MV-4-11 (cell line): Measurements from ENCODE around the gene TBC1D1.

Source experiments
- DNase-seq: peaks from one replicate; lab custom pipeline; 2025; lab: John Stamatoyannopoulos, UW

Gene TBC1D1, protein sequence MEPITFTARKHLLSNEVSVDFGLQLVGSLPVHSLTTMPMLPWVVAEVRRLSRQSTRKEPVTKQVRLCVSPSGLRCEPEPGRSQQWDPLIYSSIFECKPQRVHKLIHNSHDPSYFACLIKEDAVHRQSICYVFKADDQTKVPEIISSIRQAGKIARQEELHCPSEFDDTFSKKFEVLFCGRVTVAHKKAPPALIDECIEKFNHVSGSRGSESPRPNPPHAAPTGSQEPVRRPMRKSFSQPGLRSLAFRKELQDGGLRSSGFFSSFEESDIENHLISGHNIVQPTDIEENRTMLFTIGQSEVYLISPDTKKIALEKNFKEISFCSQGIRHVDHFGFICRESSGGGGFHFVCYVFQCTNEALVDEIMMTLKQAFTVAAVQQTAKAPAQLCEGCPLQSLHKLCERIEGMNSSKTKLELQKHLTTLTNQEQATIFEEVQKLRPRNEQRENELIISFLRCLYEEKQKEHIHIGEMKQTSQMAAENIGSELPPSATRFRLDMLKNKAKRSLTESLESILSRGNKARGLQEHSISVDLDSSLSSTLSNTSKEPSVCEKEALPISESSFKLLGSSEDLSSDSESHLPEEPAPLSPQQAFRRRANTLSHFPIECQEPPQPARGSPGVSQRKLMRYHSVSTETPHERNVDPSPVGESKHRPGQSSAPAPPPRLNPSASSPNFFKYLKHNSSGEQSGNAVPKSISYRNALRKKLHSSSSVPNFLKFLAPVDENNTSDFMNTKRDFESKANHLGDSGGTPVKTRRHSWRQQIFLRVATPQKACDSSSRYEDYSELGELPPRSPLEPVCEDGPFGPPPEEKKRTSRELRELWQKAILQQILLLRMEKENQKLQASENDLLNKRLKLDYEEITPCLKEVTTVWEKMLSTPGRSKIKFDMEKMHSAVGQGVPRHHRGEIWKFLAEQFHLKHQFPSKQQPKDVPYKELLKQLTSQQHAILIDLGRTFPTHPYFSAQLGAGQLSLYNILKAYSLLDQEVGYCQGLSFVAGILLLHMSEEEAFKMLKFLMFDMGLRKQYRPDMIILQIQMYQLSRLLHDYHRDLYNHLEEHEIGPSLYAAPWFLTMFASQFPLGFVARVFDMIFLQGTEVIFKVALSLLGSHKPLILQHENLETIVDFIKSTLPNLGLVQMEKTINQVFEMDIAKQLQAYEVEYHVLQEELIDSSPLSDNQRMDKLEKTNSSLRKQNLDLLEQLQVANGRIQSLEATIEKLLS (N-terminal part only)

GRCh38 chr4:37890801-37891259, at the start of gene TBC1D1:
Gene TBC1D1 (plus strand): TSS chr4:37891084. CDS start chr4:37902096, 11,012 bp downstream.
- DNase-seq, result no peak

GRCh38 chr4:37844204-37844603, 46.7 kb upstream of the TBC1D1 start:
- DNase-seq, result no peak

GRCh38 chr4:37845201-37845600, 45.7 kb upstream of the TBC1D1 start:
- DNase-seq, result no peak

DNA sequence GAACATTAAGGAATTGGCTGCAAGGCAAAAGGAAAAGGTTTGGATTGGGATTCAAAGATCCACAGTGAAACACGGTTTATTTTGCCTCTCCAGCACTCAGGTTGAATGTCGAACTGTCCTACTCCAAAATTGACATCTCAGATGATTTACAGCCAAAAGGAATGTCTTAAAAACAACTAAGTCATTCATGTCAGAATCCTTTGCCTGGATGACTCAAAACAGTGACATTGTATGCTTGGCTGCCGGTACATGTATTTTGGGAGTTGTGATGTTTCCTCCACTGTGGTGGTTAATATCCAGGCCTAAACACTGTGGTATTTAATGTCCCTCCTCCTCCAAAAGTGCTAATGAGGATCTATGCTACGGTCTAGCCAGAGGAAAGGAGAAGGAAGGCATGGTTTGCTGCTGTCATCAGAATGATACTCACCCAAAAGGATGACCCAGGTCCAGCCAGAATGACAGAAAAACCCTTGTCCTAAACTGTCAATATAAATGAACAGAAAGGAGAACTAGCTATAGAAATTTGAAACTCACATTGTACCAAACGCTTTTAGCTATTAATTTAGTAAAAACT, 43.5 kb upstream of the TBC1D1 start:
- no peak for DNase-seq

DNA sequence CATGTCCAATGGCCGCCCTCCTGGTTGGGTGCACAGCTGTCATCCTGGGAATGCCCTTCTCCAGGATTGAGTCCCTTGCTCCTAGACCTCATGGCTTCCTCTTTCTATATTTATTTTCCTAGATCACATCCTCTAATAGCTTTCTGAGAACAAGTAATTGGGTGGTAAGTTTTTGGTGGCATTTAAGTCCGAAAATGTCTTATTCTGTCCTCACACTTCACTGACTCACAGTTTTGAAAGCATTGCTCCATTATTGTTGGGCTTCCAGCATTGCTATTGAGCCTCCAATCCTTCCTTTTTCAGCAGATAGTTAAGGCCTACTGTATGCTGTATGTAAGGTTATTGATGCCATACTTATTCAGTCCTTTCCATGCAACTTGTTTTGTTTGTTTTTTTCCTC, 38.5 kb upstream of the TBC1D1 start:
- peak; percentile 61 for DNase-seq

DNA sequence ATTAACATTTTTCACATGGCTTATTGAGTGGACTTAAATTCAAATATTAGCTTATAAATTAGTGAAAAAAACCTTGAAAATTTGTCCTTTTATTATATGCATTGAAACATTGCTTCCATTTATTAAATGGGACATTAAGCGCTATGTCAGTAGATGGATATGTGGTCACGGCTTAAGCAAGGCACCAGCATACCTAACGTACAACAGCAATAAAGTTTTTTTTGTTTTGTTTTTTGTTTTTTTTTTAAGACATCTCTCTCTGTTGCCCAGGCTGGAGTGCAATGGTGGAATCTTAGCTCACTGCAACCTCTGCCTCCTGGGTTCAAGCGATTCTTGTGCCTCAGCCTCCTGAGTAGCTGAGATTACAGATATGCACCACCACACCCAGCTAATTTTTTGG, 32.8 kb upstream of the TBC1D1 start:
- DNase-seq, result no peak

DNA sequence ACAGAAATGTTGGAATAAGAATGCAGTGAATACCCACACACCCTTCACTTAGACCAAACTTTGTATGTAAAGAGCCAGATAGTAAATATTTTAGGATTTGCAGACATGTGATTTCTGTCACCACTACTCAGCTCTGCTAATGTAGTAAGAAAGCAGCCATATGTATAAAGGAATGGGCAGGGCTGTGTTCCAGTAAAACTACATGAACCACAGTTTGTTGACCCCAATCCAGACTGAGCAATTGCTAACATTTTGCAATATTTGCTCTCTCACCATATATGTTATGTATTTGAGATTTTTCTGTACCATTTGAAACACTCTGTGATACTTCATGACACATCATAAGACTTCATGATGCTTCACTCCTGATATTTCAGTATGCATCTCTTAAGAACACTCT, 32.0 kb upstream of the TBC1D1 start:
- DNase-seq, result no peak

- no peak for DNase-seq
These were observed 30.6 kb upstream of the TBC1D1 start for GRCh38 chr4:37860266-37860665.

GRCh38 chr4:37862961-37863360, 27.9 kb upstream of the TBC1D1 start:
- no peak for DNase-seq

DNA sequence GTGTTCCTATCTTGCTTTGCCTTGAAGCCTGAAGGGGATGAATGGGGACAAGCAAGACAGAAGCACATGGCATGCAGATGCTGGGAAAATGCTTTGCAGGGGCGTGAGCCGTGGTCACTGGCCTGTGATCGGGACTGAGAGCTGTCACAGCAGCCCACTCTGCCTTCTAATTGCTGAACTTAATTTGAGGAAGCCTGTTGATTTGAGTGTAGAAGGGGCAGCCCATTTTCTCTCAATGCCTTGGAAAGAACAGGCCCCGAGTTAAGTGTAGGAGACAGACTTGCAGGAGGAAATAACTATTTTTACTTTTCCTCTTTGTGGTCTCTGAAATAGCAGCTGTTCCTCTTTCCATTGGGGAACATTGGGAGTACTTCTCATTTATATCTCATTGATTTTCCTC, 26.1 kb upstream of the TBC1D1 start:
- DNase-seq, result peak; percentile 90

DNA sequence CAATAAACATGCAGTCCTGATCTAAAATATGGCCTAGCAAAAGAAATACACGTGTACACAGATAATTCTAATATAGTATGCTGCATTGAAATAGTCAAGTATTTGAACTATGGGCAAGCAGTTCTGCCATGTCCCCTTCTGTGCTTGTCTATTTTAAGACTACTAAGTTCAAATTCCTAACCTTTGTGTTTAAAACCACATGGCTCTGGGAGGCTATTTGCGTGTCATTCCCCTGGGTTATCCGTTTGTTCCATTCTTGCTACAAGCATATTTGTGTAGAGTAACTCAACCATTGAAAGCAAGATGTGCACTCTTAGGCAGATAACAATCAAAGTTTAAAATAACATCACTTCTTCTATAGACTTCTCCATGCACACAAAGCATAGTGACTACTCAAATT, 25.4 kb upstream of the TBC1D1 start:
- peak; percentile 45 for DNase-seq

DNA sequence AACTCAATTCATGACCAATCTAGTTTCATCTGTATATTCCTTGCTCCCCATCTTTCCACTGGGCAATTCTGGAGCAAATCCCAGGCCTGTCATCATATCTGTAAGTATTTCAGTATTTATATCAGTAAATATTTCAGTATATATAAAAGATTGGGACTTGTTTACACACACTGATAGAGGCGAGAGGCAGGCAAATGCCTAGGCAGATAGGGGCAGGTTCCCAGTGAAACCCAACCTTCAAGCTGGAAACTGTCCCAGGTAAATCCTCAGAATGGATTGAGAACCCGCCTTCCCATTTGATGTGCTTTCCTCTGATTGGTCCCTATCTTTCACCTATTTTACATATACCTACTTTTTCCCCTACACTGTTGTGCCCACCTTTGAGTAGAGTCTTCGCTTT, 23.8 kb upstream of the TBC1D1 start:
- no peak for DNase-seq

- no peak for DNase-seq
These were observed 22.6 kb upstream of the TBC1D1 start for GRCh38 chr4:37868238-37868637.

DNA sequence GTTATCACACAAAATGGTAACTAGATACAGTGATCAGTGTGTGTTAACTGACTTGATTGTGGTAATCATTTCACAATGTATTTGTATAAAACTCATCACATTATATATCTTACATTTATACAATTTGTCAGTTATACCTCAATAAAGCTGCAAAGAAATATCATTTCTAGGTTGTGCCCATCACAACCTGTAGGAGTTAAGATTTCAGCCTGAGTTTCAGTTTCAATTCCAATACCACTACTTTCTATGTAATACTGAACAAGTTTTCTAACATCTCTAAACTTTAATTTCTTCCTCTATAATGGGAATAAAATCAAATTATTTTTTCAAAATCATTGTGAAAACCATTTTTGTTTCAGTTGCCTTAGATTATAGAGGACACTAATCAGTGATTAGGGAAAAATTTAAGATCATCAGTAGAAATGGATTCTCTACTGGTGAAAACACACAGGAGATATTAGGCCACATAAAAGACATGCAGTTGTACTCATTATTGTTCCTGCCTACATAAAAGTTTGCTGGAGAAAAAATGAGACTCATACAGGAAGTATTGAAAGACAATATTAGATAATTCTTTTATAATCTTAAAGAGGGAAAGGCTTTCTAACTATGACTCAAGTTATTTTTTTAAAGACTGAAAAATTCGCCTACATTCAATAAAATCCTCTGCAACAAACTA, 18.4 kb upstream of the TBC1D1 start:
- DNase-seq, result no peak

- peak; percentile 59 for DNase-seq
These were observed 17.5 kb upstream of the TBC1D1 start for GRCh38 chr4:37873386-37873785.

DNA sequence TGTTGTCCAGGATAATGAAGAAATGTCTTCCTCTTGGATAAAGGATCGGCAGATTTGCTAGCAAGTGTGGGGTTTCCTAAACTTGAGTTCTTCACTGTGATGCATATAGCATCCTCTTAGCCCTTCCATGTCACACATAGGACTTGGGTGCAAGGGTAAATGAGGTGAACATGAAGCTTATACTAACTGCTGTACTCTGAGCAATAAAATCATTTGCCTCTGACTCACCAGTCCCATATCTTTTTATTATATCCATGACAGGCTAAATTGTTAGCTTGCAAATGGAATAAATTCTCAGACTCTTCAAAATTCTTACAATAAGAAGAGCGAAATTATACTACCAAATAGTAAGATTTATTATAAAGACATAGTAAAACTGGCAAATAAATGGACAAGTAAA, 14.7 kb upstream of the TBC1D1 start:
- DNase-seq, result no peak

DNA sequence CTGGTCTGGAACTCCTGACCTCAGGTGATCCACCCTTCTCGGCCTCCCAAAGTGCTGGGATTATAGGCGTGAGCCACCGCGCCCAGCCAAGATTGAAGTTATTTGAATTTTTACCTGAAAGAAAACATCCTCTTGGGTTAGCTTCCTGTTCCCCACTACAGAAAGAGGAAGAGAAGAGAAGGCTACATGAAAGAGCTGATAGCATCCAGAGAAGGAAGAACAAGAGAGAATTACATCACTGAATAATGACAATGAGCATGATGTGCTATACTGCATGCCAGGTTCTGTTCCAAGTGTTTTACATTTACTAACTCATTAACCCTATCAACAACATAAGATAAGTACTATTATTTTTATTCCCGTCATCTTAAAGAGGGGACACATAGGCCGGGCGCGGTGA, 11.5 kb upstream of the TBC1D1 start:
- peak; percentile 71 for DNase-seq

DNA sequence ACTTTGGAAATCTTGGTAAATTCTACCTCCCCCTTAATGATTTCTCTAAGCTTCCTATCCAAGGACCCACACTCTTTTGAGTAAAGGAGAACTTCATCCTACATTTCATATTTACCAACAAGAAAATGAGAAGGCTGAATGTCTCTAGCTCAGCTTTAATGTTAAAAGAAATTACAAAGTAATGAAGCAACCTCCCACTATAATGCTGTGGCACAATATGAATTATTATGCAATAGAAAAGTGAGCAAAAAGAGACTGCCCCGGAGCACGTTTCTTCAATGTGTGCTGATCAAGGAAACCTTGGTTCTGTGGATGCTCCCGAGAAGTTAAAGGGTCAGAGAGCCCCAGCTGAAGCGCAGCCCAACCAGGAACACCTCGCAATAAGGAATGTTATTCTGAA, 9.1 kb upstream of the TBC1D1 start:
- no peak for DNase-seq

GRCh38 chr4:37882665-37883296, 8.1 kb upstream of the TBC1D1 start:
- no peak for DNase-seq

DNA sequence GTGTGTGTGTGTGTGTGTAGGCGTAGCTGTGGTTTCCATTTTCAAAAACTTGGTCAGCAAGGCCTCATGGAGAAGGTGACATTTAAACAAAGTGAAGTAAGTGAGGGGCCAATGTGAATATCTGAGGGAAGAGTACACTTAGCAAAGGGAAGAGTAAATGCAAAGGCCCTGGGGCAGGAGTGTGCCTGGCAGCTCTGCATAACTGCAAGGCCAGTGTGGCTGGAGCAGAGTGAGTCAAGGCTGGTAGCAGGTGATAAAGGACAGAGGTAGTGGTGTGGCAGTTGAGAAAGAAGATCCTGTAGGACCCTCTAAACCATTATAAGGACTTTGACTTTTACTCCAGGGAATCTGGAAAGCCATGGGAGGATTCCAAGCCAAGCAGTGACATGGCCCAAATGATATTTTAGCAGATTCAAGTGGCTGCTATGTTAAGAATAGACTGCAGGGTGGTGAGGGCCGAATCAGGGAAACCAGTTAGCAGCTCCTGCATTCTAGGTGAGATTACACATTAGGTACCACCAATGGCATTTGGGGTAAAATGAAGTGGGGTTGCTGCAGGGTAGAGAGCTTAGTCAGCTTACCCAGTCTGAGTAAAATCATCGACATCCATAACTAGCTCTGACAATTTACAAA, 5.9 kb upstream of the TBC1D1 start:
- no peak for DNase-seq
